ENCODE measurements around the gene SZT2.

DNA sequence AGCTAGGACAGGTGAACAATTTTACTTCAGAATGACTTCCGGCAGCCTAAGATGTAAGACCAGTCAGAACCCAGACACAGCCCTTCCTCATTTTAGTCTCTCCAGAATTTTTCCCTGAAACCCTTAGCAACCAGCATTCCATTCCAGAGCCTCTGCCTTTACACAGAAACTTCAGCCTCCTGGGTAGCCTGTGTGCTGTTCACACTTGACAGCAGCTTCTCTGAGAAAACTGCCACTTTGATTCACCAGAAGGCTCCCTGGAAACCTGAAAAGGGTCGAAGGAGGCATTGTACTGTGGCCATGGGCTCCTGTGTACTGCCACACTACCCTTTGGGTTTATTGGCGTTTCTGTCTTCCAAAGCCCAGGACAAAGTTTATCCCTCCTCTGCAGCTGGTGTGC is 46.7 kb downstream of the SZT2 start:
- TF ChIP-seq, protein P1, sequence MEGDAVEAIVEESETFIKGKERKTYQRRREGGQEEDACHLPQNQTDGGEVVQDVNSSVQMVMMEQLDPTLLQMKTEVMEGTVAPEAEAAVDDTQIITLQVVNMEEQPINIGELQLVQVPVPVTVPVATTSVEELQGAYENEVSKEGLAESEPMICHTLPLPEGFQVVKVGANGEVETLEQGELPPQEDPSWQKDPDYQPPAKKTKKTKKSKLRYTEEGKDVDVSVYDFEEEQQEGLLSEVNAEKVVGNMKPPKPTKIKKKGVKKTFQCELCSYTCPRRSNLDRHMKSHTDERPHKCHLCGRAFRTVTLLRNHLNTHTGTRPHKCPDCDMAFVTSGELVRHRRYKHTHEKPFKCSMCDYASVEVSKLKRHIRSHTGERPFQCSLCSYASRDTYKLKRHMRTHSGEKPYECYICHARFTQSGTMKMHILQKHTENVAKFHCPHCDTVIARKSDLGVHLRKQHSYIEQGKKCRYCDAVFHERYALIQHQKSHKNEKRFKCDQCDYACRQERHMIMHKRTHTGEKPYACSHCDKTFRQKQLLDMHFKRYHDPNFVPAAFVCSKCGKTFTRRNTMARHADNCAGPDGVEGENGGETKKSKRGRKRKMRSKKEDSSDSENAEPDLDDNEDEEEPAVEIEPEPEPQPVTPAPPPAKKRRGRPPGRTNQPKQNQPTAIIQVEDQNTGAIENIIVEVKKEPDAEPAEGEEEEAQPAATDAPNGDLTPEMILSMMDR (conservative IDR thresholded peaks at IDR 0.05 in 1 of 2, IDR thresholded peaks at IDR 0.05 in 1 of 2; ENCODE audit: low read depth in 1 of 2, low read length in 2 of 2): no peak
- no peak for TF ChIP-seq EZH2 (IDR thresholded peaks at IDR 0.05; ENCODE audit: low read length, missing control alignments)
